T-helper 2 cell treated with Interferon-gamma antibody and Interleukin-4, amounts not matched to agents 5 μg/mL and 100 μg/mL, for 36 hours (primary cell): ENCODE measurements around the gene NTRK1.

Experiments
- DNase-seq: peaks from one replicate; pipeline ENCODE4 v3.0.0; 2021; ENCODE audit warnings: low spot score
- H3K27ac Mint-ChIP-seq: one replicate; pipeline ENCODE4 v1.8.0; 2021; ENCODE audit warnings: mild to moderate bottlenecking, mixed read lengths
- H3K27me3 Mint-ChIP-seq: one replicate; pipeline ENCODE4 v1.8.0; 2021; ENCODE audit warnings: low read depth, mixed read lengths
- H3K36me3 Mint-ChIP-seq: one replicate; pipeline ENCODE4 v1.8.0; 2021; ENCODE audit warnings: low read depth, mixed read lengths
- H3K4me1 Mint-ChIP-seq: one replicate; pipeline ENCODE4 v1.8.0; 2021; ENCODE audit warnings: low read depth, mixed read lengths
- H3K4me3 Mint-ChIP-seq: one replicate; pipeline ENCODE4 v1.8.0; 2022; ENCODE audit warnings: mild to moderate bottlenecking, moderate library complexity, mixed read lengths
- H3K9me3 Mint-ChIP-seq: one replicate; pipeline ENCODE4 v1.8.0; 2021; ENCODE audit warnings: mixed read lengths

Gene NTRK1

DNA sequence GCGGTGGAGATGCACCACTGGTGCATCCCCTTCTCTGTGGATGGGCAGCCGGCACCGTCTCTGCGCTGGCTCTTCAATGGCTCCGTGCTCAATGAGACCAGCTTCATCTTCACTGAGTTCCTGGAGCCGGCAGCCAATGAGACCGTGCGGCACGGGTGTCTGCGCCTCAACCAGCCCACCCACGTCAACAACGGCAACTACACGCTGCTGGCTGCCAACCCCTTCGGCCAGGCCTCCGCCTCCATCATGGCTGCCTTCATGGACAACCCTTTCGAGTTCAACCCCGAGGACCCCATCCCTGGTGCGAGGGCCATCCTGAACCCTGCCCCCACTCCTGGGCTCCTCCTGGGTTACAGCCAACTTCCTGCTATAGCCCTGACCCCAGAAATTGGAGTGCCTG is 13.0 kb downstream of the NTRK1 start:
- no peak overlapping the region for H3K27ac Mint-ChIP-seq
- H3K27me3 Mint-ChIP-seq: peaks cover 3% of the 10 kb centered on the region
- H3K36me3 Mint-ChIP-seq: peaks cover 2% of the 10 kb centered on the region
- peaks cover 9% of the 10 kb centered on the region for H3K4me1 Mint-ChIP-seq
- no peaks in the 10 kb centered on the region for H3K9me3 Mint-ChIP-seq
- no peak overlapping the region for H3K4me3 Mint-ChIP-seq
- DNase-seq: no peak

DNA sequence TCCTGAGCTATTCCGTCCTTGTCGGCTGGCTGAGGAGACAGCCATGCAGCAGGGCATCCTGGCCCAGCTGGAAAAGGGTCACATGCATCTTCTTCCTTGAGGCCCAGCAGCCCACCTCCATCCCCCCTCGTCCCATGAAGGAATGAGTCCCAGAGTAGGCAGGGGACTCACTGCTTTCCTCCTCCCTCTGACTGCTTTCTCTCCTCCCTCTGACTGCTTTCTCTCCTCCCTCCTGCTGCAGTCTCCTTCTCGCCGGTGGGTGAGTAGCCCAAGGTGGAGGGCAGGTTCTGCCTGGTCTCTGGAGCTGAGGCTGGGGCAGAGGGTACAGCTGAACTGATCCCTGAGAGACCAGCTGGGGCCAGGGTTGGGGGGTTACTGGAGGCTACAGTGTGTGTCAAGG is 13.5 kb downstream of the NTRK1 start:
- H3K4me1 Mint-ChIP-seq: peaks cover 7% of the 10 kb centered on the region
- no peak overlapping the region for H3K4me3 Mint-ChIP-seq
- H3K27me3 Mint-ChIP-seq: peaks cover 3% of the 10 kb centered on the region
- H3K9me3 Mint-ChIP-seq: no peaks in the 10 kb centered on the region
- H3K27ac Mint-ChIP-seq: no peak overlapping the region
- peaks cover 2% of the 10 kb centered on the region for H3K36me3 Mint-ChIP-seq
- no peak for DNase-seq

DNA sequence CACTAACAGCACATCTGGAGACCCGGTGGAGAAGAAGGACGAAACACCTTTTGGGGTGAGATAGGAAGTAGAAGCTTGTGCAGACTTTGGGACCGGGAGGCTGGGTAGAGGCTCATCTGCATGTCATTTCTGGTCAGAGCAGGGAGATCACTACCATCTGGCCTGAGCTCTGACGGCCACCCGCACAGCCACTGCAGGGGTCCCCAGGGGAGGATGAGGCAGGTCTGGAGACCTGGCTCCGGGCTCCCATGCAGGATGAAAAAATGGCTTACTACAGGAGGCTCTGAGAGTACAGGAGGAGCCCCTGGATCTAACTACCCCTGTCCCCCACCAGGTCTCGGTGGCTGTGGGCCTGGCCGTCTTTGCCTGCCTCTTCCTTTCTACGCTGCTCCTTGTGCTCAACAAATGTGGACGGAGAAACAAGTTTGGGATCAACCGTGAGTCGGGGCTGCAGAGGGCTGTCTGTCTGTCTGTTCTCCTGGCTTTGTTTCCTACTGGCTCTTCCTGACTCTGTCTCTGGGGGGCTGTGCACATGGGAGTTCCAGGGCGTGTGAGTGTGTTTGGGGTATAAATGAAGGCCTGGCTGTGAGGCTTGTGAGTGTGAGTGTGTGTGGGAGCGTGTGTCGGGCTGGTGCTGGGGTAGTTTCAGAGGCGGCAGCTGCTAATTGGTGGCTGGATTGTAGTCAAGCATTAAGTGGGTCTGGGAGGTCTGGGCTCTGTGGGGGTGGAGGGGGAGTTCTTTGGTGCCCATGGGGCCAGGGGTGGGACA is 14.1 kb downstream of the NTRK1 start:
- no peaks in the 10 kb centered on the region for H3K9me3 Mint-ChIP-seq
- no peak overlapping the region for H3K4me3 Mint-ChIP-seq
- H3K27ac Mint-ChIP-seq: no peak overlapping the region
- peaks cover 7% of the 10 kb centered on the region for H3K4me1 Mint-ChIP-seq
- no peak for DNase-seq
- peaks cover 2% of the 10 kb centered on the region for H3K36me3 Mint-ChIP-seq
- peaks cover 3% of the 10 kb centered on the region for H3K27me3 Mint-ChIP-seq

DNA sequence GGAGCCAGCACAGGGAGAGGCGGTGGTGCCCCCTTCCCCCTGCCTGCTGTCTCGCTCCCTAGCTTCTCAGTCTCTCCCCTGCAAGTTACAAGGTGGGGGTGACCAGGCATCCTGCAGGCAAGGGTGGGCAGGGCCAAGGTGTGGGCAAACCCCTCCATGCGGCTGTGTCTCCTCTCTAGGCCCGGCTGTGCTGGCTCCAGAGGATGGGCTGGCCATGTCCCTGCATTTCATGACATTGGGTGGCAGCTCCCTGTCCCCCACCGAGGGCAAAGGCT is 14.6 kb downstream of the NTRK1 start:
- Mint-ChIP-seq H3K9me3 (no peaks in the 10 kb centered on the region), H3K27ac (no peak overlapping the region), H3K36me3 (peaks cover 2% of the 10 kb centered on the region), H3K4me1 (peaks cover 4% of the 10 kb centered on the region), H3K27me3 (peaks cover 3% of the 10 kb centered on the region), H3K4me3 (no peak overlapping the region)
- no peak for DNase-seq

DNA sequence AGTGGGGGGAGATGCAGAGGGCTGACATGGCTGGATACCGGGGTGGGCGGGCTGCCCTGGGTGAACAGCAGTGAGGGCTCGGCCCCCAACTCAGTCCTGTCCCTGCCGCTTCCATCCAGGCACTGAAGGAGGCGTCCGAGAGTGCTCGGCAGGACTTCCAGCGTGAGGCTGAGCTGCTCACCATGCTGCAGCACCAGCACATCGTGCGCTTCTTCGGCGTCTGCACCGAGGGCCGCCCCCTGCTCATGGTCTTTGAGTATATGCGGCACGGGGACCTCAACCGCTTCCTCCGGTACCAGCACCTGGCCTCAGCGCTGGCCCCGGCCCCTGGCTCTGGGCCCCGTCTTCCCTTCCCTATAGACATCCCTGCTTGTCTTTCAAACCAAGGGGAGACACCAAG is 15.6 kb downstream of the NTRK1 start:
- Mint-ChIP-seq H3K9me3 (no peaks in the 10 kb centered on the region), H3K27ac (no peak overlapping the region), H3K36me3 (peaks cover 2% of the 10 kb centered on the region), H3K4me3 (no peak overlapping the region), H3K27me3 (peaks cover 3% of the 10 kb centered on the region), H3K4me1 (no peaks in the 10 kb centered on the region)
- DNase-seq: no peak

DNA sequence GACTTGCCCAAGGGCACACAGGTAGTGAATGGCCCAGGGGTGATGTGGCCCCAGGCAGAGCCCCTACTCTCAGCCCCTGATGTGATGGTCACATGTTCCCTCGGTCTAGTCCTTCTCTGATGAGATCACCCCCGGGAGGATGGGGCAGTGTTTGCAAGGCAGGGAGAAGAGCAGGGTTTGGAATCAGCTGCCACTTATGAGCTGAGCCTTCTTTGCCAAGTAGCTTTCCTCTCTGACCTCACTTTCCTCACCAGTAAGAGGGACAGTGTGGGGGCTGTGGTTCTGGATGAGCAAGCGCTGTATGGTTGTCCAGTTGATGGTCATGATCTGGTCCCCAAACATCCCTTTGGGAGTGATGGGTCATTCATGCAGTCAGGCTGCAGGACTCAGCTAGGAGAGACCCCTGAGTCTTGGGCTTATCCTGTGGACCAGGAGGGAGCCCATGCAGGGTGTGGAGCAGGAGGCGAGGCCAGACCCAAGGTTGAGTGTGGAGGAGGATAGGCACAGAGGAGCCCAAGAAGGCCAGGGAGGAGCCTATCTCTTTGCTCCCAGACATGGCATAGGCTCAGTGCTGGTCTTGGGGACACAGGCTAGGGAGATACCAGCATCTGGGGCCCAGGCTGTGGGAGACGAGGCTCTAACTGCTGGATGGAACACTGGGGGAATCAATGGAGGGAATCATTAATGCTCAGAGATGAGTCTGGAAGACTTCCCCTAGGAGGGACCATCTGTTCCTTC is 16.9 kb downstream of the NTRK1 start:
- Mint-ChIP-seq H3K27ac (no peak overlapping the region), H3K27me3 (peaks cover 3% of the 10 kb centered on the region), H3K4me1 (no peaks in the 10 kb centered on the region), H3K9me3 (no peaks in the 10 kb centered on the region), H3K36me3 (peaks cover 2% of the 10 kb centered on the region), H3K4me3 (no peak overlapping the region)
- DNase-seq: no peak

DNA sequence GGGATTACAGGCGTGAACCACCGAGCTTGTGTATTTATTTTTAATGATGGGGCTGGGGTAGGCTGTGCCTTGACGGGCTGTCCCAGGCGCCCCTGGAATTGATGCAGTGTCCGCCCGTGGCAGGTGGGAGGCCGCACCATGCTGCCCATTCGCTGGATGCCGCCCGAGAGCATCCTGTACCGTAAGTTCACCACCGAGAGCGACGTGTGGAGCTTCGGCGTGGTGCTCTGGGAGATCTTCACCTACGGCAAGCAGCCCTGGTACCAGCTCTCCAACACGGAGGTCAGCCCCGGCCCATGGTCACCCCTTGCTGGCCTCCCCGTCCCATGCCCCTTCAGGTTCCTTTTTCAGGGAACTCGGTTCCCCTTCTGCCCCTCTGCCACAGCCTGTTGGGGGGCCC is 19.2 kb downstream of the NTRK1 start:
- H3K27me3 Mint-ChIP-seq: peaks cover 3% of the 10 kb centered on the region
- H3K9me3 Mint-ChIP-seq: no peaks in the 10 kb centered on the region
- H3K4me3 Mint-ChIP-seq: no peak overlapping the region
- no peak for DNase-seq
- H3K4me1 Mint-ChIP-seq: no peaks in the 10 kb centered on the region
- no peaks in the 10 kb centered on the region for H3K36me3 Mint-ChIP-seq
- no peak overlapping the region for H3K27ac Mint-ChIP-seq

DNA sequence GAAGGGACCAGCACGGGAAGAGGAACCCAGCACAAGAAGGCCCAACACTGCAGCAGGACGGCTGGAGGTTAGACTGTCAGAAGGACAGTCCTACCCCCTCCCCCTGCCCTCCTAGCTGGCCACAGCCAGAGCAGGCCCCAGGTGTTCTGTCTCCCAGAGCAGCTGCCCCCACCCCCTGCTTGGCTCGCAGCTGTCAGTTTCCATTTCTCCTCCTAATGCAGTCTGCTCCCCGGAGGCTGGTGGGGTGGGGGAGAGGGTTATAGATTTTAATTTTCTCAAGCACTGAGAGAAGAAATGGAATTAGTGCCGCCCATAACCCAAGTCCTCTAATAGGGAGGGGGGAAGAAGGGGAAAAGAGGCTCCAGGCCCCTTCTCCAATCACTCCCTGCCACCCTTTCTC is 19.8 kb downstream of the NTRK1 start:
- DNase-seq: no peak
- Mint-ChIP-seq H3K27ac (no peak overlapping the region), H3K4me3 (no peak overlapping the region), H3K9me3 (no peaks in the 10 kb centered on the region), H3K36me3 (no peaks in the 10 kb centered on the region), H3K27me3 (peaks cover 3% of the 10 kb centered on the region), H3K4me1 (no peaks in the 10 kb centered on the region)

DNA sequence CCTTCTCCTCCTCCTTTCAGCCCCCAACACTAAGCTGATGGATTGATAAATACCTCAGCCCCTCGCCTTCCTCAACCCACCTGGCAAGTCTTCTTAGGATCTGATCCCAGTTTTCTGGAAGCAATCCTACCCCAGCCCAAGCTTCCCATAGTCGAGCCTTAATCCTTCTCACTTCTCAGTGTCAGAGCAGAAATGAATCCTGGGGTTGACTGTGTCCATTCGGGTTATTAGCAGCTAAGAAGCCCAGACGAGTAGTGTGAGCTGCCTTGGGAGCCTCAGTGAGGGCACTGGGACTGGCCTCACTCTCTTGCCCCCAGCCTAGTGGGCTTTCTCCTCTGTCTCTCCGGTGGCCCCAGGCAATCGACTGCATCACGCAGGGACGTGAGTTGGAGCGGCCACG is 20.4 kb downstream of the NTRK1 start:
- H3K36me3 Mint-ChIP-seq: no peaks in the 10 kb centered on the region
- H3K4me1 Mint-ChIP-seq: no peaks in the 10 kb centered on the region
- H3K27me3 Mint-ChIP-seq: peaks cover 3% of the 10 kb centered on the region
- H3K4me3 Mint-ChIP-seq: no peak overlapping the region
- no peak overlapping the region for H3K27ac Mint-ChIP-seq
- DNase-seq: no peak
- H3K9me3 Mint-ChIP-seq: no peaks in the 10 kb centered on the region

DNA sequence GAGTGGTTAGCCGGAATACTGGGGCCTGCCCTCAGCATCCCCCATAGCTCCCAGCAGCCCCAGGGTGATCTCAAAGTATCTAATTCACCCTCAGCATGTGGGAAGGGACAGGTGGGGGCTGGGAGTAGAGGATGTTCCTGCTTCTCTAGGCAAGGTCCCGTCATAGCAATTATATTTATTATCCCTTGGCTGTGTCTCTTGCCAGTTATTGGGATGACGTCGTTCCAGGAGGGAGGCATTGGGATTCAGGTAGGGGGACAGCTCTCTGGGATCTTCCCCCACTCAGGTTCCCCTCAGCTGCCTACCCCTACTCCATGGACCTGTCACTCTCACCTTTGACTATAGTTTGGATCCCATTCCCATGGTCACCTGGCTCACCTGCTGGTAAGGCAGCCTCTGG is 21.0 kb downstream of the NTRK1 start:
- Mint-ChIP-seq H3K4me3 (no peak overlapping the region), H3K27me3 (peaks cover 6% of the 10 kb centered on the region), H3K36me3 (no peaks in the 10 kb centered on the region), H3K27ac (no peak overlapping the region), H3K9me3 (no peaks in the 10 kb centered on the region), H3K4me1 (no peaks in the 10 kb centered on the region)
- no peak for DNase-seq

DNA sequence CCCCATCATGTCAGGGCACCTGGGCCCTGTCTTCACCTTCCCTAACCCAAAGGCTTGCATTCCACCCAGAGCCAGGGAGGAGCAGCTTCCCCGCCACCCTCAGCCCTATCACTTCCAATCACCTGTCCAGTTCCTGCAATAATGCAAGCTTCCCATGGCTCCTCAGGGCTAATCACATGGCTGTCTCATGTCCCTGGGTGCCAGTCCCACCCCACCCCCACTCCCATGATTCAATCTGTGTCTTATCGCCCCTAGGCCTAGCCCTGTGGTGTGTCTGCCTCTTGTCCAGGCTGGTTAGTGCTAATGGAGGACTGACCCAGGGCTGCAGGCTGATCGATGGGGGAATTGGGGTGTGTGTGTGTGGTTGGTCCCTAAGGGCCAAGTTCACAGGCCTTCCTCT is 21.9 kb downstream of the NTRK1 start:
- H3K9me3 Mint-ChIP-seq: no peaks in the 10 kb centered on the region
- H3K27me3 Mint-ChIP-seq: peaks cover 6% of the 10 kb centered on the region
- no peak overlapping the region for H3K27ac Mint-ChIP-seq
- no peaks in the 10 kb centered on the region for H3K4me1 Mint-ChIP-seq
- H3K36me3 Mint-ChIP-seq: no peaks in the 10 kb centered on the region
- H3K4me3 Mint-ChIP-seq: no peak overlapping the region
- DNase-seq: no peak

DNA sequence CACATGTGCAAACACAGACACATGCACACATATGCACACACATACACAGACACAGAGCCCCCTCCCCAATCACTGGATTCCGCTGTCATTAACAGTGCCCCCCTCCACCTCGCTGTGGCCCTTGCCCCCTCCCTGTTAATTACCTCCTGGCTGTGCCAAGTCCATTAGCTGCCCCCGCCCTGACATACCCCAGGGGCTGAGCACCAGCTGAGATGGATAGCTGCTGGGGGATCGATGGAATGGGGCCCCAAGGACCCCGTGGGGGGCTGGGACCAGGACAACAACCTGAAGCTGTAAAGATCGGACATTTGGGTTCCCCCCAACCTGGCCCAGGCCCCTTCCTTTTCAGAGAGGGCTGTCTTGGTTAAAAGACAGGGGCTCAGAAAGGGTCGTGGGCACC is 23.3 kb downstream of the NTRK1 start:
- Mint-ChIP-seq H3K36me3 (no peaks in the 10 kb centered on the region), H3K4me1 (no peaks in the 10 kb centered on the region), H3K27ac (no peak overlapping the region), H3K4me3 (no peak overlapping the region), H3K9me3 (no peaks in the 10 kb centered on the region), H3K27me3 (peaks cover 3% of the 10 kb centered on the region)
- no peak for DNase-seq

DNA sequence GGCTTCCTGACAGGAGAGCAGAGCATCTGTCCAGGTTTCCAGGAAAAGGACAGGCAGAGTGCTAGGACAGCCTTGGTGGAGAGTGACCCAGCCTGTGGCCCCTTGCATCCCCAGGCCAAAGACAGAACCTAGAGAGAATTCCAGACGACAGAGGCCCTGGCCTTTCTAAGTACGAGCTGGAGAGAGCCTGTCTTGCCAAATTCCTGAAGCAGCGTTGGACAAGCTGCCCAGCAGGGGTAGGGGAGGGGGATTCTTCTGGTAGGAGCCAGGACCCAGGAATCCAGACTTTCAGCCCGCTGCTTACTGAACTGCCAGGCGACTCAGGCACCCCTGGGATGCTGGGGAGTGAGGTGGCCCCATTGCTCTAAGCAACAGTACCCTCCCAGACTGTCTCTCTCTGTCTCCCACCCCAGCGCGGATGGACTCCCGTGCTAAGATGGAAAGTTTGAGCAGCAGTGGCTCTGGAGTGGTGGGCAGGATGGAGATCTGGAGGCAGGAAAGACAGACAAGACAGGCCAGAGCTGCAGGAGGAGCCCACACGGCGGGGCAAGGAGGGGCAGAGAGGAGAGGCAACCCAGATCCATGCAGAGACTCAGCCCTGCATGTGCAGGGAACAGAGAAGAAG is 24.0 kb downstream of the NTRK1 start:
- Mint-ChIP-seq H3K27ac (no peak overlapping the region), H3K9me3 (no peaks in the 10 kb centered on the region), H3K27me3 (peaks cover 3% of the 10 kb centered on the region), H3K4me3 (no peak overlapping the region), H3K4me1 (no peaks in the 10 kb centered on the region), H3K36me3 (no peaks in the 10 kb centered on the region)
- no peak for DNase-seq

DNA sequence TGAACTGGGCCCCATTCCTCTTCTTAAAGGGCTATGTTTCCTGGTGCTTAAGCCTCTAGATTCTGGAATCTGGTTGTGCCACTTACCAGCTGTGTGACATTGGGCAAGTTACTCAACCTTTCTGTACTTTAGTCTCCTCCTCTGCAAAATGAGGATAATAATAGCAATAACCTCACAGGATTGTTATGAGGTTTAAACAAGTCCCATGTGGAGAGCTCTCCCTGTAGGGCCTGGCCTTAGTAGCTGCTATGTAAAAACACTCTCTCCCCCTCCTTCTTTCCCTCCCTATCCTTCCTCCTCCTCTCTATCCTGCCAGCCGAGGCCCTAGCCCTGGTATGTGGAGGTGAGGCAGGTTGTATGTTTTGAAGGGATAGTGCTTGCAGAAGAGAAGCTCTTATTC is 24.6 kb downstream of the NTRK1 start:
- no peak for DNase-seq
- Mint-ChIP-seq H3K4me1 (no peaks in the 10 kb centered on the region), H3K36me3 (no peaks in the 10 kb centered on the region), H3K27me3 (peaks cover 6% of the 10 kb centered on the region), H3K4me3 (no peak overlapping the region), H3K27ac (no peak overlapping the region), H3K9me3 (no peaks in the 10 kb centered on the region)
